ENCODE results near the gene FAM171A2.

DNA sequence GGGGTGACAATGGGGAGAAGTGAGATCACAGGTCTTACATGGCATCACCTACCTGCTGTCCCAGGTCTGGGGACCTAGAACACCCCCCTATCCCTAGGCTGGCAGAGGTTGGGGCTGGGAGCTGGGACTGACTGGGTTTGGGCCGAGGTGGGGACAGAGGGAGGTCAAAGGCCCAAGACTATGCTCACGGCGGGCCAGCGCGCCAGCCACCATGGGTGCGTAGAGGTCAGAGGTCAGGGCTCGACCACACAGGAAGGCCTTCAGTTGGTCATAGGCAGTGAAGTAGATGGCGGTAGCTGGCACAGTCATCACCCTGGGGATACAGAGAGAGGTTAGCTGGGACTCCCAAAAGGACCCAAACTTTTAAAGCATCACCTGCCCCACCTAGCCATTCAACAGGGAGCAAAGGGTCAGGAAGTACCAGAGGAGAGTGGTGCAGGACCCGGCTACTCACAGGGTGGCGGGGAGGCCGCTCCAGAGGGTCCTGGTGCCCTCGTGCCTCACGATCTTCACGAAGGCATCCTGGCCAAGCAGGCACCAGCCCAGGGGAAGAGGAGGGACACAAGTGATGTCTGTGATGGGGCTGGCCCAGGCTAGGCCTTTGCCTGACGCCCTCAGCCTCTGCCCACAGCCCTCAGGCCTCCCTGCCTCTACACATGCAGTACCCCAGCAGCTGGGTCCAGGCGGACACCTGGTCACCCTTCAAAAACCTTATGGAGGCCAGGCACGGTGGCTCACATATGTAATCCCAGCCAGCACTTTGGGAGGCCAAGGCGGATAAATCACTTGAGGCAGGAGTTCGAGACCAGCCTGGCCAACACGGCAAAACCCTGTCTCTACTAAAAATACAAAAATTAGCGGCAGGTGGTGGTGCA is 42.2 kb downstream of the FAM171A2 start:
- no peak for TF ChIP-seq SP1 (IDR thresholded peaks at IDR 0.05)
- TF ChIP-seq, protein P1, sequence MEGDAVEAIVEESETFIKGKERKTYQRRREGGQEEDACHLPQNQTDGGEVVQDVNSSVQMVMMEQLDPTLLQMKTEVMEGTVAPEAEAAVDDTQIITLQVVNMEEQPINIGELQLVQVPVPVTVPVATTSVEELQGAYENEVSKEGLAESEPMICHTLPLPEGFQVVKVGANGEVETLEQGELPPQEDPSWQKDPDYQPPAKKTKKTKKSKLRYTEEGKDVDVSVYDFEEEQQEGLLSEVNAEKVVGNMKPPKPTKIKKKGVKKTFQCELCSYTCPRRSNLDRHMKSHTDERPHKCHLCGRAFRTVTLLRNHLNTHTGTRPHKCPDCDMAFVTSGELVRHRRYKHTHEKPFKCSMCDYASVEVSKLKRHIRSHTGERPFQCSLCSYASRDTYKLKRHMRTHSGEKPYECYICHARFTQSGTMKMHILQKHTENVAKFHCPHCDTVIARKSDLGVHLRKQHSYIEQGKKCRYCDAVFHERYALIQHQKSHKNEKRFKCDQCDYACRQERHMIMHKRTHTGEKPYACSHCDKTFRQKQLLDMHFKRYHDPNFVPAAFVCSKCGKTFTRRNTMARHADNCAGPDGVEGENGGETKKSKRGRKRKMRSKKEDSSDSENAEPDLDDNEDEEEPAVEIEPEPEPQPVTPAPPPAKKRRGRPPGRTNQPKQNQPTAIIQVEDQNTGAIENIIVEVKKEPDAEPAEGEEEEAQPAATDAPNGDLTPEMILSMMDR (IDR thresholded peaks at IDR 0.05; ENCODE audit: low read depth, low read length, missing input control) = no peak
- TF ChIP-seq, protein P2, sequence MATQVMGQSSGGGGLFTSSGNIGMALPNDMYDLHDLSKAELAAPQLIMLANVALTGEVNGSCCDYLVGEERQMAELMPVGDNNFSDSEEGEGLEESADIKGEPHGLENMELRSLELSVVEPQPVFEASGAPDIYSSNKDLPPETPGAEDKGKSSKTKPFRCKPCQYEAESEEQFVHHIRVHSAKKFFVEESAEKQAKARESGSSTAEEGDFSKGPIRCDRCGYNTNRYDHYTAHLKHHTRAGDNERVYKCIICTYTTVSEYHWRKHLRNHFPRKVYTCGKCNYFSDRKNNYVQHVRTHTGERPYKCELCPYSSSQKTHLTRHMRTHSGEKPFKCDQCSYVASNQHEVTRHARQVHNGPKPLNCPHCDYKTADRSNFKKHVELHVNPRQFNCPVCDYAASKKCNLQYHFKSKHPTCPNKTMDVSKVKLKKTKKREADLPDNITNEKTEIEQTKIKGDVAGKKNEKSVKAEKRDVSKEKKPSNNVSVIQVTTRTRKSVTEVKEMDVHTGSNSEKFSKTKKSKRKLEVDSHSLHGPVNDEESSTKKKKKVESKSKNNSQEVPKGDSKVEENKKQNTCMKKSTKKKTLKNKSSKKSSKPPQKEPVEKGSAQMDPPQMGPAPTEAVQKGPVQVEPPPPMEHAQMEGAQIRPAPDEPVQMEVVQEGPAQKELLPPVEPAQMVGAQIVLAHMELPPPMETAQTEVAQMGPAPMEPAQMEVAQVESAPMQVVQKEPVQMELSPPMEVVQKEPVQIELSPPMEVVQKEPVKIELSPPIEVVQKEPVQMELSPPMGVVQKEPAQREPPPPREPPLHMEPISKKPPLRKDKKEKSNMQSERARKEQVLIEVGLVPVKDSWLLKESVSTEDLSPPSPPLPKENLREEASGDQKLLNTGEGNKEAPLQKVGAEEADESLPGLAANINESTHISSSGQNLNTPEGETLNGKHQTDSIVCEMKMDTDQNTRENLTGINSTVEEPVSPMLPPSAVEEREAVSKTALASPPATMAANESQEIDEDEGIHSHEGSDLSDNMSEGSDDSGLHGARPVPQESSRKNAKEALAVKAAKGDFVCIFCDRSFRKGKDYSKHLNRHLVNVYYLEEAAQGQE (IDR thresholded peaks at IDR 0.05) = no peak
- TF ChIP-seq, protein P3, sequence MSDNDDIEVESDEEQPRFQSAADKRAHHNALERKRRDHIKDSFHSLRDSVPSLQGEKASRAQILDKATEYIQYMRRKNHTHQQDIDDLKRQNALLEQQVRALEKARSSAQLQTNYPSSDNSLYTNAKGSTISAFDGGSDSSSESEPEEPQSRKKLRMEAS (IDR thresholded peaks at IDR 0.05) = no peak
- TF ChIP-seq, protein P4, sequence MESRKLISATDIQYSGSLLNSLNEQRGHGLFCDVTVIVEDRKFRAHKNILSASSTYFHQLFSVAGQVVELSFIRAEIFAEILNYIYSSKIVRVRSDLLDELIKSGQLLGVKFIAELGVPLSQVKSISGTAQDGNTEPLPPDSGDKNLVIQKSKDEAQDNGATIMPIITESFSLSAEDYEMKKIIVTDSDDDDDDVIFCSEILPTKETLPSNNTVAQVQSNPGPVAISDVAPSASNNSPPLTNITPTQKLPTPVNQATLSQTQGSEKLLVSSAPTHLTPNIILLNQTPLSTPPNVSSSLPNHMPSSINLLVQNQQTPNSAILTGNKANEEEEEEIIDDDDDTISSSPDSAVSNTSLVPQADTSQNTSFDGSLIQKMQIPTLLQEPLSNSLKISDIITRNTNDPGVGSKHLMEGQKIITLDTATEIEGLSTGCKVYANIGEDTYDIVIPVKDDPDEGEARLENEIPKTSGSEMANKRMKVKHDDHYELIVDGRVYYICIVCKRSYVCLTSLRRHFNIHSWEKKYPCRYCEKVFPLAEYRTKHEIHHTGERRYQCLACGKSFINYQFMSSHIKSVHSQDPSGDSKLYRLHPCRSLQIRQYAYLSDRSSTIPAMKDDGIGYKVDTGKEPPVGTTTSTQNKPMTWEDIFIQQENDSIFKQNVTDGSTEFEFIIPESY (IDR thresholded peaks at IDR 0.05) = no peak
